SK-N-SH (cell line): ENCODE results near the gene METTL4. TPM values are rescaled to one million over a fixed set of nuclear protein-coding genes. Genes with fewer than 3 reads are reported as not detected.
A peak's percentile ranks its signal among the peaks of the same experiment; 100 is the strongest.

Source experiments
- CTCF ChIA-PET: fragments of 300-600, 350-600 bp; formaldehyde crosslinking; extraction: SDS; loops from one replicate; lab custom pipeline; 2021; lab: Yijun Ruan, JAX
- POLR2A ChIA-PET: fragments of 350-600 bp; sonication (Branson Sonifier 250); formaldehyde crosslinking; extraction: SDS; loops from one replicate; lab custom pipeline; 2020; ENCODE audit warnings: antibody characterized with exemption, inconsistent platforms; lab: Yijun Ruan, JAX
- DNase-seq: peaks from one replicate; pipeline ENCODE4 v3.0.0; 2012
- H2AFZ ChIP-seq: fragments of 200-600 bp; sonication (generic); 2 replicates; pipeline ENCODE4 v1.8.1; 2016; ENCODE audit warnings: antibody characterized with exemption, mild to moderate bottlenecking, low read depth
- H3F3A ChIP-seq: fragments of 200-600 bp; sonication (generic); replicated peaks from 2 replicates; pipeline ENCODE3; 2016; ENCODE audit warnings: antibody characterized with exemption, mild to moderate bottlenecking; ENCODE audit not compliant: insufficient read depth
- H3K27ac ChIP-seq, 2 experiments: fragments of 200-500 bp in 1 of 2; fragments of 200-600 bp in 1 of 2; sonication (Bioruptor generic) in 1 of 2; sonication (generic), shearing (Covaris generic) in 1 of 2; 2 replicates each; pipeline versions ENCODE4 v1.5.1 to v1.6.1; 2014 to 2016; ENCODE audit warnings: low read depth in 2 of 2, inconsistent platforms in 1 of 2, low read length in 1 of 2, mild to moderate bottlenecking in 1 of 2, mixed read lengths in 1 of 2
- H3K27me3 ChIP-seq: fragments of 200-600 bp; sonication (generic), shearing (Covaris generic); 2 replicates; pipeline ENCODE4 v1.6.1; 2016; ENCODE audit warnings: mixed run types; ENCODE audit not compliant: insufficient read depth
- H3K36me3 ChIP-seq, 2 experiments: fragments of 200-500 bp in 1 of 2; fragments of 200-600 bp in 1 of 2; sonication (Bioruptor generic) in 1 of 2; sonication (generic) in 1 of 2; replicated peaks in 1 of 2; 2 replicates each; pipeline versions ENCODE3 to v1.5.1; 2014 to 2016; ENCODE audit warnings: low read length in 1 of 2, mild to moderate bottlenecking in 1 of 2; ENCODE audit not compliant: insufficient read depth in 2 of 2, control insufficient read depth in 1 of 2
- H3K4me1 ChIP-seq, 2 experiments: fragments of 200-500 bp in 1 of 2; fragments of 200-600 bp in 1 of 2; sonication (Bioruptor generic) in 1 of 2; sonication (generic), shearing (Covaris generic) in 1 of 2; 2 replicates each; pipeline versions ENCODE4 v1.5.1 to v1.6.1; 2014 to 2016; ENCODE audit warnings: low read depth in 1 of 2, low read length in 1 of 2, mixed run types in 1 of 2; ENCODE audit not compliant: insufficient read depth in 2 of 2, control insufficient read depth in 1 of 2
- H3K4me2 ChIP-seq: fragments of 200-600 bp; sonication (generic), shearing (Covaris generic); 2 replicates; pipeline ENCODE4 v1.6.1; 2017; ENCODE audit warnings: mixed run types
- H3K4me3 ChIP-seq, 2 experiments: fragments of 200-500 bp in 1 of 2; fragments of 200-600 bp in 1 of 2; sonication (Bioruptor generic) in 1 of 2; sonication (generic), shearing (Covaris generic) in 1 of 2; 2 replicates each; pipeline versions ENCODE4 v1.5.1 to v1.8.1; 2014 to 2016; ENCODE audit warnings: low read depth in 2 of 2, inconsistent platforms in 1 of 2, low read length in 1 of 2, mild to moderate bottlenecking in 1 of 2, mixed read lengths in 1 of 2, moderate library complexity in 1 of 2
- H3K79me2 ChIP-seq: fragments of 200-600 bp; sonication (generic); 2 replicates; pipeline ENCODE4 v1.8.1; 2017; ENCODE audit warnings: mild to moderate bottlenecking; ENCODE audit not compliant: insufficient read depth
- H3K9ac ChIP-seq: fragments of 200-600 bp; sonication (generic); 2 replicates; pipeline ENCODE4 v1.6.1; 2017; ENCODE audit warnings: mixed run types
- H3K9me2 ChIP-seq: fragments of 200-600 bp; sonication (generic); 2 replicates; pipeline ENCODE4 v1.6.1; 2017; ENCODE audit warnings: mixed run types
- H3K9me3 ChIP-seq: fragments of 200-600 bp; sonication (generic); 2 replicates; pipeline ENCODE4 v1.6.1; 2017; ENCODE audit warnings: mixed run types, mild to moderate bottlenecking, moderate library complexity
- H4K20me1 ChIP-seq: fragments of 200-600 bp; sonication (generic); 2 replicates; pipeline ENCODE4 v1.6.1; 2017; ENCODE audit warnings: mild to moderate bottlenecking, mixed run types; ENCODE audit not compliant: insufficient read depth
- FOXM1 ChIP-seq: IDR thresholded peaks from 2 replicates; pipeline ENCODE4 v1.4.0; 2012; ENCODE audit warnings: low read depth, mild to moderate bottlenecking
- GATA2 ChIP-seq: sonication (generic); formaldehyde crosslinking; IDR thresholded peaks from 2 replicates; pipeline ENCODE4 v1.5.0; 2020; ENCODE audit warnings: mild to moderate bottlenecking, missing genetic modification reagents
- IRF3 ChIP-seq: fragments of 150-350 bp; IDR thresholded peaks from 2 replicates; pipeline ENCODE4 v1.6.1; 2016; ENCODE audit warnings: mild to moderate bottlenecking, low read depth, low read length
- MAX ChIP-seq: IDR thresholded peaks from 2 replicates; pipeline ENCODE4 v1.4.0; 2012; ENCODE audit warnings: low read depth
- NFIC ChIP-seq: IDR thresholded peaks from 2 replicates; pipeline ENCODE4 v1.4.0; 2012; ENCODE audit warnings: borderline replicate concordance
- NRF1 ChIP-seq: IDR thresholded peaks from 2 replicates; pipeline ENCODE4 v1.6.1; 2012; ENCODE audit warnings: low read depth, mild to moderate bottlenecking, low read length
- PBX3 ChIP-seq: IDR thresholded peaks from 2 replicates; pipeline ENCODE4; 2012
- RCOR1 ChIP-seq: fragments of 150-350 bp; IDR thresholded peaks from 2 replicates; pipeline ENCODE4 v1.6.1; 2017; ENCODE audit warnings: antibody characterized with exemption, low read length
- RXRA ChIP-seq: IDR thresholded peaks from 2 replicates; pipeline ENCODE4 v1.4.0; 2012; ENCODE audit warnings: low read depth, mild to moderate bottlenecking, borderline replicate concordance
- ZBTB33 ChIP-seq: IDR thresholded peaks from 2 replicates; pipeline ENCODE4 v1.4.0; 2012; ENCODE audit warnings: low read depth, borderline replicate concordance
- WGBS: methylation state at CpG from one replicate; pipeline ENCODE4 v1.1.6; 2017; ENCODE audit warnings: low lambda C conversion rate; 5-methylcytosine and 5-hydroxymethylcytosine counted together
- polyA plus RNA-seq, 3 experiments: library from polyadenylated mRNA; depleted of rRNA; stranded (reverse); fragments of >200 nt; gene quantifications; 2 replicates each; pipeline ENCODE4 v1.2.3, GENCODE V29; 2012

Gene METTL4
- polyA plus RNA-seq, 1 of the 3 experiments (the other 2 are of a cell fraction), result 2.9 TPM

- TF ChIP-seq ZBTB33 (no peak), NFIC (no peak), NRF1 (no peak)
Measured at GRCh38 chr18:2537296-2537695, 34.0 kb downstream of the METTL4 start (continued).

GRCh38 chr18:2536493-2536892 lies 34.8 kb downstream of the METTL4 start:
- H3F3A ChIP-seq, result no peaks in the 10 kb centered on the region
- TF ChIP-seq FOXM1, result no peak
- no peak for TF ChIP-seq ZBTB33
- peak; percentile 25; the same call in 1 of the 2 replicates for TF ChIP-seq RXRA

GRCh38 chr18:2536063-2536462 lies 35.2 kb downstream of the METTL4 start:
- ChIA-PET POLR2A (no interaction called here), CTCF (interaction anchor here (2.2 kb wide), 1 partner anchor 11 kb away, joined by 6 read pairs; no protein-coding TSS in a partner anchor)
- WGBS, result 50% methylated on average over 2 of the region's 2 CpGs
- Histone ChIP-seq H3K79me2 (no peaks in the 10 kb centered on the region), H3K27ac (peak overlapping the region in 1 of 2 experiments; percentile 56; a peak in 2 of 4 replicates), H3K4me3 (no peak overlapping the region), H2AFZ (no peak overlapping the region), H3K4me1 (peaks cover 0 to 22% of the 10 kb centered on the region in 2 experiments; a peak in 2 of 4 replicates), H3K4me2 (no peak overlapping the region), H3K36me3 (peaks cover 0 to 9% of the 10 kb centered on the region in 2 experiments), H3K9me3 (no peaks in the 10 kb centered on the region), H3K27me3 (no peaks in the 10 kb centered on the region), H4K20me1 (no peaks in the 10 kb centered on the region), H3K9me2 (no peaks in the 10 kb centered on the region), H3K9ac (no peak overlapping the region), H3F3A (no peaks in the 10 kb centered on the region)
- no peak for DNase-seq
- TF ChIP-seq PBX3 (no peak), IRF3 (no peak), GATA2 (CRISPR knock-in tag) (no peak), MAX (no peak), RCOR1 (no peak)

More at GRCh38 chr18:2536493-2536892, 34.8 kb downstream of the METTL4 start:
- Histone ChIP-seq H3K9me2 (no peaks in the 10 kb centered on the region), H4K20me1 (no peaks in the 10 kb centered on the region), H3K27me3 (no peaks in the 10 kb centered on the region), H2AFZ (no peak overlapping the region), H3K4me1 (peaks cover 0 to 22% of the 10 kb centered on the region in 2 experiments; a peak in 2 of 4 replicates), H3K79me2 (no peaks in the 10 kb centered on the region), H3K27ac (peak overlapping the region in 1 of 2 experiments; percentile 56; a peak in 2 of 4 replicates), H3K9ac (no peak overlapping the region), H3K36me3 (peaks cover 0 to 9% of the 10 kb centered on the region in 2 experiments), H3K9me3 (no peaks in the 10 kb centered on the region), H3K4me2 (no peak overlapping the region), H3K4me3 (no peak overlapping the region)
- ChIA-PET POLR2A (no interaction called here), CTCF (interaction anchor here (2.2 kb wide), 1 partner anchor 11 kb away, joined by 6 read pairs; no protein-coding TSS in a partner anchor)
- WGBS, result 58% methylated on average over 4 of the region's 4 CpGs
- DNase-seq, result no peak
